ENCODE results near the gene SLC19A2.

The SLC19A2 gene

DNA sequence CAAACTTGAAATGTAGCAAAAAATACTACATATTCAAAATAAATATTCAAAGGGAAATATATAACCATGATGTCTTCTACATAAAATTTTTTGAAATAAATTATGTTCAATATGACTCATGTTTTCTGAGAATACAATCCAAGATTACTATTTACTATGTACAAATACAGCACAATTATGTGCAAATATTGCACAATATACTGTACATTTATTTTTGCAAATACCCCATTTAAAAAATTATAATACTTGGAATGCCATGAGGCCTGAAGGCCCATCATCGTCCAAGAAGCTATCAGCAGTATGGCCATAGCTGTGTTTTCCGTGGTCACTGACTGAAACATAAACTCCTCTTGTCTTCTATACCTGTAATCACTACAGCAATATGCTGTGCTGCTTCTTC lies 70.8 kb downstream of the SLC19A2 start:
- no peak for DNase-seq
- Histone ChIP-seq H3K9me3 (ENCODE audit: control insufficient read depth, low read length) (no peaks in the 10 kb centered on the region), H3K36me3 (ENCODE audit: control insufficient read depth, insufficient read depth, low read length) (no peaks in the 10 kb centered on the region), H3K27me3 (replicated peaks; ENCODE audit: control insufficient read depth, insufficient read depth, low read length, poor library complexity, severe bottlenecking) (no peaks in the 10 kb centered on the region), H3K4me3 (ENCODE audit: insufficient read depth, low read depth, low read length, poor library complexity, severe bottlenecking) (no peak overlapping the region), H3K4me1 (ENCODE audit: control insufficient read depth, insufficient read depth, low read length, poor library complexity, severe bottlenecking) (no peaks in the 10 kb centered on the region), H3K27ac (ENCODE audit: insufficient read depth, low read length, poor library complexity, severe bottlenecking) (no peak overlapping the region)

All from effector memory CD4-positive, alpha-beta T cell (primary cell).